ENCODE data around the gene UBE2E3. TPM values are rescaled to one million over a fixed set of nuclear protein-coding genes. Genes with fewer than 3 reads are reported as not detected.
A peak's percentile ranks its signal among the peaks of the same experiment; 100 is the strongest.

UBE2E3 gene
- polyA plus RNA-seq, 1 experiment, result 127 TPM

GRCh38 chr2:180980943-180981911, 822 bp downstream of the UBE2E3 start:
- ChIA-PET CTCF (interaction anchor here (0.5 to 3.7 kb wide), 22 partner anchors 8 to 857 kb away, joined by 3 to 43 read pairs (median 4); no protein-coding TSS in a partner anchor), POLR2A (interaction anchor here (0.6 to 1.5 kb wide), 6 partner anchors 8 to 790 kb away, joined by 3 to 8 read pairs (median 3); no protein-coding TSS in a partner anchor)
- H3K4me3 ChIP-seq (ENCODE audit: low read depth, low read length), result peak overlapping the region; percentile 82
- TF ChIP-seq CTCF (IDR thresholded peaks at IDR 0.05; ENCODE audit: low read depth, low read length), result no peak
- H3K9me3 ChIP-seq (ENCODE audit: control insufficient read depth, insufficient read depth, low read length), result no peaks in the 10 kb centered on the region
- no peak for DNase-seq (ENCODE audit: low read depth, low spot score)
- no peaks in the 10 kb centered on the region for H3K27me3 ChIP-seq (ENCODE audit: control insufficient read depth, insufficient read depth, low read length)
- H3K27ac ChIP-seq (ENCODE audit: low read depth, low read length), result no peak overlapping the region

DNA sequence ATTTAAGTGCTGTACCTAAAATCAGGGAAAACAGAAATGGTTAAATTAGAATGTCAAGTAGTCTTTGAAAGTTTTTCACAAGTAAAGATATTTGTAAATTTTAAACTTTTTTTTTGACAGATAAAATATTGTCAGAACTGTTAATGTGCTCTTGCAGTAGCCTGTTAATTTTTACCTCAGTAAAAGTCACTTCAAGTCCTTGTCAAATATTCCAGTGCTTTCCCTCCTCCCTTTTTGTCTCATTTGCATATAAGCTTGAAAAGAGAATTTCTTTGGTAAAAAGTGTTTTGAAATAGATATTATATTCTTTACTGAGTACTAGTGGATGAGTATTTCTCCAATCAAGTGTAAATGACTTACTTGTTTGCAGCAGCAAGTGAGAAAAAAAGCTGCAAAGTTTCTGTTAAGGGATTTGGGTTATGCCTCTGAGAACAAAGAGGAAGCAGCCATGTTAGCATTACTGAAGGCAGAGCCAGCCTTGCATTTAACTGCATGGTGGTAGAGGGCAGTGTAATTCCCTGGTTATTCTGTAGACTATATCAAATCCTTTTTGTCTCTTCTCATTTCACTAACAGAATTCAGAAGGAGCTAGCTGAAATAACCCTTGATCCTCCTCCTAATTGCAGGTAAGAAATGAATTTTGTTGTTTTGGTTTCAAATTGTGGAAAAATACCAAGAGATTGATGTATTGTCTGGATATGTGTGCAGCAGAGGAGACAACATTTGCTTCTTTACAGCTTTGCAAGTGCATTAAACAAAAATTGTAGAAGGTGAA, 3.2 kb downstream of the UBE2E3 start:
- no peak for DNase-seq (ENCODE audit: low read depth, low spot score)
- no peak overlapping the region for H3K27ac ChIP-seq (ENCODE audit: low read depth, low read length)

GRCh38 chr2:180985771-180986395, 5.5 kb downstream of the UBE2E3 start:
- TF ChIP-seq CTCF (IDR thresholded peaks at IDR 0.05; ENCODE audit: low read depth, low read length), result no peak
- Histone ChIP-seq H3K9me3 (ENCODE audit: control insufficient read depth, insufficient read depth, low read length) (no peaks in the 10 kb centered on the region), H3K27me3 (ENCODE audit: control insufficient read depth, insufficient read depth, low read length) (no peaks in the 10 kb centered on the region), H3K27ac (ENCODE audit: low read depth, low read length) (no peak overlapping the region), H3K4me3 (ENCODE audit: low read depth, low read length) (no peak overlapping the region)
- CTCF ChIA-PET, result no interaction called here
- no peak for DNase-seq (ENCODE audit: low read depth, low spot score)
- POLR2A ChIA-PET, result no interaction called here

More for the DNA sequence above, 3.2 kb downstream of the UBE2E3 start:
- no peaks in the 10 kb centered on the region for H3K9me3 ChIP-seq (ENCODE audit: control insufficient read depth, insufficient read depth, low read length)
- H3K4me3 ChIP-seq (ENCODE audit: low read depth, low read length), result peak overlapping the region; percentile 82
- CTCF ChIA-PET, result interaction anchor here (0.6 to 1.7 kb wide), 15 partner anchors 9 to 1149 kb away, joined by 3 to 8 read pairs (median 4); no protein-coding TSS in a partner anchor
- peak; percentile 49 for TF ChIP-seq CTCF (IDR thresholded peaks at IDR 0.05; ENCODE audit: low read depth, low read length)
- POLR2A ChIA-PET, result no interaction called here
- no peaks in the 10 kb centered on the region for H3K27me3 ChIP-seq (ENCODE audit: control insufficient read depth, insufficient read depth, low read length)

DNA sequence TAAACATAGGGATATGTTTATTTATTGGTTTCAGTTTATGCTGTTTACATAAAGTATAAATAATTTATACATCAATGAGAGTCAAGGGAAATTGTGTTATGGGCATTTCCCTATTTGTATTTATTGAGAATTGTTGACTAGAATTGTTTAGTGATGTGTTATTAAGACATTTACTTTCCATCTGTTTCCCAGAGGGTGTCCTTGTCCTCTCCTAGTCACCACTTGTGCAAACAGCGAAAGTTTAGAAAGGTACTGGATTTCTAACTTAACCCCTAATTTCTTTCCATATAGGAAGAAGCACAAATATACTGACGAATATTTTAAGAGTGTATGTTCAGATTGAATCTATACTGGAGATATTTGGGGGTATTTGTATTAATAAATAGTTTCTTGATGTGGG, 6.7 kb downstream of the UBE2E3 start:
- H3K27ac ChIP-seq (ENCODE audit: low read depth, low read length), result no peak overlapping the region
- no peaks in the 10 kb centered on the region for H3K27me3 ChIP-seq (ENCODE audit: control insufficient read depth, insufficient read depth, low read length)
- H3K9me3 ChIP-seq (ENCODE audit: control insufficient read depth, insufficient read depth, low read length), result no peaks in the 10 kb centered on the region
- POLR2A ChIA-PET, result no interaction called here
- no peak for DNase-seq (ENCODE audit: low read depth, low spot score)
- CTCF ChIA-PET, result no interaction called here
- TF ChIP-seq CTCF (IDR thresholded peaks at IDR 0.05; ENCODE audit: low read depth, low read length), result no peak
- H3K4me3 ChIP-seq (ENCODE audit: low read depth, low read length), result no peak overlapping the region

All from AG04450 (cell line).